WTC11 (cell line): ENCODE data around the gene NECAB3. TPM values are rescaled to one million over a fixed set of nuclear protein-coding genes. Genes with fewer than 3 reads are reported as not detected.
A peak's percentile ranks its signal among the peaks of the same experiment; 100 is the strongest.

ENCODE experiments used
- ATAC-seq: fragments of 200-7000 bp; cut with Tn5 transposase; 2 replicates; pipeline ENCODE4 v1.10.0; 2021; ENCODE audit warnings: mild to moderate bottlenecking, moderate library complexity
- CTCF ChIA-PET: fragments of 300-600 bp; sonication (Branson Sonifier 250); formaldehyde crosslinking; loops from one replicate; lab custom pipeline; 2021; ENCODE audit warnings: antibody characterized with exemption; lab: Charles Lee
- POLR2A ChIA-PET: fragments of 350-600 bp; sonication (Branson Sonifier 250); formaldehyde crosslinking; loops from one replicate; lab custom pipeline; 2021; ENCODE audit warnings: antibody characterized with exemption; lab: Charles Lee
- DNase-seq: peaks from one replicate; pipeline ENCODE4 v3.0.0; 2021; ENCODE audit warnings: low spot score
- H3K27ac Mint-ChIP-seq: 2 replicates; pipeline ENCODE4 v1.8.0; 2021; ENCODE audit warnings: mixed read lengths
- H3K27me3 Mint-ChIP-seq: 2 replicates; pipeline ENCODE4 v1.8.0; 2021; ENCODE audit warnings: low read depth, mild to moderate bottlenecking, moderate library complexity, mixed read lengths
- H3K36me3 Mint-ChIP-seq: 2 replicates; pipeline ENCODE4 v1.8.0; 2021; ENCODE audit warnings: mixed read lengths
- H3K4me1 Mint-ChIP-seq: 2 replicates; pipeline ENCODE4 v1.8.0; 2022; ENCODE audit warnings: mixed read lengths
- H3K4me3 Mint-ChIP-seq: 2 replicates; pipeline ENCODE4 v1.8.0; 2021; ENCODE audit warnings: mild to moderate bottlenecking, moderate library complexity, mixed read lengths
- H3K9me3 Mint-ChIP-seq: 2 replicates; pipeline ENCODE4 v1.8.0; 2021; ENCODE audit warnings: mixed read lengths
- AFF4 ChIP-seq: sonication (generic); formaldehyde crosslinking; IDR thresholded peaks from 2 replicates; pipeline ENCODE4 v1.8.1; 2023; ENCODE audit warnings: mild to moderate bottlenecking, missing genetic modification reagents, borderline replicate concordance
- ATF6 ChIP-seq: sonication (generic); formaldehyde crosslinking; IDR thresholded peaks from 2 replicates; pipeline ENCODE4 v1.8.1; 2023; ENCODE audit warnings: mild to moderate bottlenecking, missing genetic modification reagents
- CBFB ChIP-seq: sonication (generic); formaldehyde crosslinking; IDR thresholded peaks from 2 replicates; pipeline ENCODE4 v1.8.1; 2022; ENCODE audit warnings: mild to moderate bottlenecking, low read depth, missing genetic modification reagents
- CDX4 ChIP-seq: fragments of 250-450 bp; sonication (Bioruptor Pico); IDR thresholded peaks from 2 replicates; pipeline ENCODE4 v1.9.0; 2021; ENCODE audit warnings: moderate library complexity, mild to moderate bottlenecking, inconsistent platforms, borderline replicate concordance
- FOXJ3 ChIP-seq: sonication (generic); formaldehyde crosslinking; IDR thresholded peaks from 2 replicates; pipeline ENCODE4 v1.9.0; 2021; ENCODE audit warnings: missing genetic modification reagents, mild to moderate bottlenecking, borderline replicate concordance
- HMGXB4 ChIP-seq: sonication (generic); formaldehyde crosslinking; IDR thresholded peaks from 2 replicates; pipeline ENCODE4 v1.8.1; 2023; ENCODE audit warnings: mild to moderate bottlenecking, moderate library complexity, missing genetic modification reagents
- IRF2 ChIP-seq: sonication (generic); formaldehyde crosslinking; IDR thresholded peaks from 2 replicates; pipeline ENCODE4 v1.8.0; 2022; ENCODE audit warnings: low read depth, missing genetic modification reagents, borderline replicate concordance
- MAX ChIP-seq: sonication (generic); formaldehyde crosslinking; IDR thresholded peaks from 2 replicates; pipeline ENCODE4 v1.8.0; 2022; ENCODE audit warnings: mild to moderate bottlenecking, missing genetic modification reagents
- NR2C2 ChIP-seq: sonication (generic); formaldehyde crosslinking; IDR thresholded peaks from 2 replicates; pipeline ENCODE4 v1.8.0; 2022; ENCODE audit warnings: mild to moderate bottlenecking, missing genetic modification reagents
- NR3C1 ChIP-seq: sonication (generic); formaldehyde crosslinking; conservative IDR thresholded peaks from 2 replicates; pipeline ENCODE4 v1.8.1; 2023; ENCODE audit warnings: low read depth, mild to moderate bottlenecking, missing genetic modification reagents
- OVOL2 ChIP-seq: fragments of 250-450 bp; sonication (Bioruptor Pico); IDR thresholded peaks from 2 replicates; pipeline ENCODE4 v1.9.0; 2021; ENCODE audit warnings: mild to moderate bottlenecking, borderline replicate concordance
- USF1 ChIP-seq: sonication (generic); formaldehyde crosslinking; IDR thresholded peaks from 2 replicates; pipeline ENCODE4 v1.8.0; 2022; ENCODE audit warnings: mild to moderate bottlenecking, missing genetic modification reagents
- ZNF219 ChIP-seq: sonication (generic); formaldehyde crosslinking; IDR thresholded peaks from 2 replicates; pipeline ENCODE4 v1.8.0; 2023; ENCODE audit warnings: missing genetic modification reagents, mild to moderate bottlenecking, borderline replicate concordance
- ZNF423 ChIP-seq: fragments of 250-450 bp; sonication (Bioruptor Pico); IDR thresholded peaks from 2 replicates; pipeline ENCODE4 v2.1.2; 2022; ENCODE audit warnings: mild to moderate bottlenecking, moderate library complexity
- ZNF425 ChIP-seq: fragments of 250-450 bp; sonication (Bioruptor Pico); conservative IDR thresholded peaks from 2 replicates; pipeline ENCODE4 v1.9.0; 2021; ENCODE audit warnings: mild to moderate bottlenecking
- ZNF512 ChIP-seq: sonication (generic); formaldehyde crosslinking; IDR thresholded peaks from 2 replicates; pipeline ENCODE4 v1.8.1; 2022; ENCODE audit warnings: missing genetic modification reagents, borderline replicate concordance
- total RNA-seq: library from RNA; stranded (reverse); gene quantifications from 3 replicates; pipeline ENCODE4 v1.2.3, GENCODE V29; 2021

The NECAB3 gene
- total RNA-seq, 1 experiment from 2014 or later: 38.0 TPM

- H3K27me3 Mint-ChIP-seq: no peaks in the 10 kb centered on the region
- ATAC-seq (peak; percentile 22; the same call in 1 of the 2 replicates), DNase-seq (no peak)
- POLR2A ChIA-PET: no interaction called here
- no peak overlapping the region for H3K4me3 Mint-ChIP-seq
- peaks cover 3% of the 10 kb centered on the region for H3K9me3 Mint-ChIP-seq
- no peak overlapping the region for H3K27ac Mint-ChIP-seq
- CTCF ChIA-PET: no interaction called here
- peaks cover 10% of the 10 kb centered on the region for H3K4me1 Mint-ChIP-seq
- TF ChIP-seq NR2C2 (CRISPR knock-in tag) (no peak), HMGXB4 (CRISPR knock-in tag) (no peak), ZNF423 (CRISPR knock-in tag) (no peak), AFF4 (CRISPR knock-in tag) (no peak), FOXJ3 (CRISPR knock-in tag) (no peak), CDX4 (no peak), ZNF219 (no peak), CBFB (CRISPR knock-in tag) (no peak), ZNF512 (no peak), MAX (CRISPR knock-in tag) (no peak), ZNF425 (CRISPR knock-in tag) (no peak), OVOL2 (CRISPR knock-in tag) (no peak), ATF6 (no peak), NR3C1 (CRISPR knock-in tag) (no peak), IRF2 (CRISPR knock-in tag) (no peak), USF1 (CRISPR knock-in tag) (no peak)
- H3K36me3 Mint-ChIP-seq: no peaks in the 10 kb centered on the region
These were observed 35.2 kb upstream of the NECAB3 start for GRCh38 chr20:33709398-33709797.
